Measurements from ENCODE around the gene PIK3CG.

PIK3CG gene

DNA sequence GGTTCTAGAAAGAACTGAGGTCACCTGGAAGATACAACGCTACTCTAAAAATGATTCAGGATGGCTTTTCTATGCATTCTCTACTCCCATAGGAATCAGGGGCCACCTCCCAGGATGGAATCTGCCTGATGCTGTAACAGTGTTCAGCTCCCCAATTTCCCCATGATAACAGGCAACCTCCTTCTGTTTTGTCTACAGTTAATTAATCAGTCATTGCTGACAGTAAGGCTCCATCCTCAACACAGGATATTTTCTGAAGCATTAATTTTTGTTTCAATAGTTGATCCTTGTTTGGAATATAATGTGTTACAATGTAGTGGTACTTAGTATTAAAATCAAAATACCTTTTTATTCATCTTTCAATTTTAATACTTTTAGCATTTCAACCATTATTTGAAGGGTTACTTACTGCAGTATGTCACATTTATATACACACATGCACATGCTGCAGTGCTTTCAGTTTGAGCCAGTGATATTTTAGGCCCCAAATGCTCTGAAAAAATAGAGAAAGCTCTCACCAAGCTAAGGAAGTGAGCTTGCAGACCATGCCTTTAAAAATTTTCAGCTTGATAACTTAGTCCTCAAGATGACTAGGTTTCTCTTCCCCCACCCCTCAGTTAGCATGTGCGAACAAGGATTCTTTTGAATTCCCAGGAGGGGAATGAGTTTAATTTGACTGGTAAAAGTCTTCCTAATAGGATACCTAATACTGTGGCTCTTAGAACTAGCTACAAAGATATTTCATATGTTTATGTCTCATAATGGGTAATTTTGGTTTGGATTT lies 592 bp upstream of the PIK3CG start:
- DNase-seq, result no peak
- H3K27ac Mint-ChIP-seq, result no peak overlapping the region
- no peaks in the 10 kb centered on the region for H3K36me3 Mint-ChIP-seq (ENCODE audit: low read depth)
- H3K27me3 Mint-ChIP-seq (ENCODE audit: low read depth, poor library complexity), result peaks cover 8% of the 10 kb centered on the region
- no peaks in the 10 kb centered on the region for H3K9me3 Mint-ChIP-seq
- no peak overlapping the region for H3K4me3 Mint-ChIP-seq
- H3K4me1 Mint-ChIP-seq, result peaks cover 4% of the 10 kb centered on the region
- TF ChIP-seq, protein P1, sequence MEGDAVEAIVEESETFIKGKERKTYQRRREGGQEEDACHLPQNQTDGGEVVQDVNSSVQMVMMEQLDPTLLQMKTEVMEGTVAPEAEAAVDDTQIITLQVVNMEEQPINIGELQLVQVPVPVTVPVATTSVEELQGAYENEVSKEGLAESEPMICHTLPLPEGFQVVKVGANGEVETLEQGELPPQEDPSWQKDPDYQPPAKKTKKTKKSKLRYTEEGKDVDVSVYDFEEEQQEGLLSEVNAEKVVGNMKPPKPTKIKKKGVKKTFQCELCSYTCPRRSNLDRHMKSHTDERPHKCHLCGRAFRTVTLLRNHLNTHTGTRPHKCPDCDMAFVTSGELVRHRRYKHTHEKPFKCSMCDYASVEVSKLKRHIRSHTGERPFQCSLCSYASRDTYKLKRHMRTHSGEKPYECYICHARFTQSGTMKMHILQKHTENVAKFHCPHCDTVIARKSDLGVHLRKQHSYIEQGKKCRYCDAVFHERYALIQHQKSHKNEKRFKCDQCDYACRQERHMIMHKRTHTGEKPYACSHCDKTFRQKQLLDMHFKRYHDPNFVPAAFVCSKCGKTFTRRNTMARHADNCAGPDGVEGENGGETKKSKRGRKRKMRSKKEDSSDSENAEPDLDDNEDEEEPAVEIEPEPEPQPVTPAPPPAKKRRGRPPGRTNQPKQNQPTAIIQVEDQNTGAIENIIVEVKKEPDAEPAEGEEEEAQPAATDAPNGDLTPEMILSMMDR (IDR thresholded peaks at IDR 0.05), result no peak

DNA sequence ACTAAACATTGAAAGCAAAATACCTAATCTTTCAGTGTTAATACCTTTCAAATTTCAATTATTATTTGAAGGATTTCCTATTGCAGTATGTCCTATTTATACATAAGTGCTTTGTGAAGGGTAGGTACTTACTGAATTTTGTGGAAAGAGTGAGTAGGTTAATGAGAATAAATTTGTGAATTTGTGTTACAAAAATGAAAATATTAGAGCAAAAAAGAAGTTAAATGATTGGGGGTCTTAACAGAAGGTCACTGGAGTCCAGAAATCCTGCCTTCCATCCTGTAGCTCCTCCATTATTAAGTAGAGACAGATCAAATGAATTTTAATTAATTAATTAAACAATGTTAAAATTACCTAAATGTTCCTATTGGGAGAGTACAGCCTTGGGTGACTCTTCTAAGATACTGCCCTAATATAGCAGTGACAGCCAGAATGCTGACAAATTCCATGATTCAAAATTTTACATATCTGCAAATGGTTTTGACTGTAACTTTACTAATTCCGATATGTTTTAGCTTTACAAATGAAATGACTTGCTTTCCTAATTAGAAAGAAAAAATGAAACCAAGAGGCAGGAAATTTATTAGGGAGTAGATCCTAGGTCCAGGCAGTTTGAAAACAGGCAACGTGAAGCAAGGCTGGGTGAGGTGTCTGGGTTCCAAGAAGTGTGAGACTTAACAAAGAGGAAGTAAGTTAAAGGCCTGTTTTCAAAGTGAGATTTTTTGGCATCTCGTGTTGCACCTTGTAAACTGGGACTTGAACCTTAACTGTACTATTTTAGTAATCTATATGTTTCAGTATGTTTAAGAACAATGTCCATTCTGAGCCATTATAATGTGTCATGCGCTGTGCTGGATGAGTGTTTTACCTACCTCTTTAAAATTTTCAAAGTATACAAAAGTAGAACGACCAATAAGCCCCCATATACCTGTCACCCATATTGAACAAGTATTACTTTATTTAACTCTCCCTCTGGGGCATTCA lies 1.5 kb downstream of the PIK3CG start:
- Mint-ChIP-seq H3K36me3 (ENCODE audit: low read depth) (no peaks in the 10 kb centered on the region), H3K27ac (no peak overlapping the region), H3K4me1 (no peaks in the 10 kb centered on the region), H3K27me3 (ENCODE audit: low read depth, poor library complexity) (peaks cover 3% of the 10 kb centered on the region), H3K9me3 (no peaks in the 10 kb centered on the region), H3K4me3 (no peak overlapping the region)
- TF ChIP-seq, protein P1 (IDR thresholded peaks at IDR 0.05), result no peak
- no peak for DNase-seq

DNA sequence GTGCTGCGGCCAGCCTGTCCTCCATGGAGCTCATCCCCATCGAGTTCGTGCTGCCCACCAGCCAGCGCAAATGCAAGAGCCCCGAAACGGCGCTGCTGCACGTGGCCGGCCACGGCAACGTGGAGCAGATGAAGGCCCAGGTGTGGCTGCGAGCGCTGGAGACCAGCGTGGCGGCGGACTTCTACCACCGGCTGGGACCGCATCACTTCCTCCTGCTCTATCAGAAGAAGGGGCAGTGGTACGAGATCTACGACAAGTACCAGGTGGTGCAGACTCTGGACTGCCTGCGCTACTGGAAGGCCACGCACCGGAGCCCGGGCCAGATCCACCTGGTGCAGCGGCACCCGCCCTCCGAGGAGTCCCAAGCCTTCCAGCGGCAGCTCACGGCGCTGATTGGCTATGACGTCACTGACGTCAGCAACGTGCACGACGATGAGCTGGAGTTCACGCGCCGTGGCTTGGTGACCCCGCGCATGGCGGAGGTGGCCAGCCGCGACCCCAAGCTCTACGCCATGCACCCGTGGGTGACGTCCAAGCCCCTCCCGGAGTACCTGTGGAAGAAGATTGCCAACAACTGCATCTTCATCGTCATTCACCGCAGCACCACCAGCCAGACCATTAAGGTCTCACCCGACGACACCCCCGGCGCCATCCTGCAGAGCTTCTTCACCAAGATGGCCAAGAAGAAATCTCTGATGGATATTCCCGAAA lies 2.7 kb downstream of the PIK3CG start:
- Mint-ChIP-seq H3K4me3 (no peak overlapping the region), H3K9me3 (no peaks in the 10 kb centered on the region), H3K27me3 (ENCODE audit: low read depth, poor library complexity) (peaks cover 8% of the 10 kb centered on the region), H3K36me3 (ENCODE audit: low read depth) (no peaks in the 10 kb centered on the region), H3K27ac (no peak overlapping the region), H3K4me1 (no peaks in the 10 kb centered on the region)
- DNase-seq, result no peak
- TF ChIP-seq, protein P1 (IDR thresholded peaks at IDR 0.05), result no peak

DNA sequence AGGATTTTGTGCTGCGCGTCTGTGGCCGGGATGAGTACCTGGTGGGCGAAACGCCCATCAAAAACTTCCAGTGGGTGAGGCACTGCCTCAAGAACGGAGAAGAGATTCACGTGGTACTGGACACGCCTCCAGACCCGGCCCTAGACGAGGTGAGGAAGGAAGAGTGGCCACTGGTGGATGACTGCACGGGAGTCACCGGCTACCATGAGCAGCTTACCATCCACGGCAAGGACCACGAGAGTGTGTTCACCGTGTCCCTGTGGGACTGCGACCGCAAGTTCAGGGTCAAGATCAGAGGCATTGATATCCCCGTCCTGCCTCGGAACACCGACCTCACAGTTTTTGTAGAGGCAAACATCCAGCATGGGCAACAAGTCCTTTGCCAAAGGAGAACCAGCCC lies 3.3 kb downstream of the PIK3CG start:
- H3K36me3 Mint-ChIP-seq (ENCODE audit: low read depth), result no peaks in the 10 kb centered on the region
- no peak overlapping the region for H3K4me3 Mint-ChIP-seq
- TF ChIP-seq, protein P1 (IDR thresholded peaks at IDR 0.05), result no peak
- H3K4me1 Mint-ChIP-seq, result no peaks in the 10 kb centered on the region
- H3K27me3 Mint-ChIP-seq (ENCODE audit: low read depth, poor library complexity), result peaks cover 8% of the 10 kb centered on the region
- DNase-seq, result no peak
- H3K27ac Mint-ChIP-seq, result no peak overlapping the region
- no peaks in the 10 kb centered on the region for H3K9me3 Mint-ChIP-seq

DNA sequence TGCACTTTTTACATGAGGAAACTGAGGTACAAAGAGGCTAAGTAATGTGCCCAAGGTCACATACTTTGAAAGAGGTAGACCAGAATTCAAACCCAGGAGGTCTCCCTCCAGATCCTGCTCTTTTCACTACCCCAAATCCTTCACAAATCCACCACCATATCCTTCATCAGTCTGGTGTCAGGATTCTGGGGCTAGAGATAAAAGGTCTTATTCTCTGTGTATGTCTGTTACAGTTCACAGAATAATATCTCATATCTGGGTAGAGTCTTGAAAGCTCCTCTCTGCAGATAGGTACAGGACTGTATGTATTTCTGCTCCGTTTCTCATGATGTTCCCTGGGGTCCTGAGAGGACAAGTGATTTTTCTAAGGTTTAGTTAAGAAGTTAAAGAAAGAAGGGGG lies 4.9 kb downstream of the PIK3CG start:
- Mint-ChIP-seq H3K27ac (no peak overlapping the region), H3K9me3 (no peaks in the 10 kb centered on the region), H3K36me3 (ENCODE audit: low read depth) (no peaks in the 10 kb centered on the region), H3K27me3 (ENCODE audit: low read depth, poor library complexity) (peaks cover 8% of the 10 kb centered on the region), H3K4me1 (no peaks in the 10 kb centered on the region), H3K4me3 (no peak overlapping the region)
- DNase-seq, result no peak
- TF ChIP-seq, protein P1 (IDR thresholded peaks at IDR 0.05), result no peak

Data from nephron progenitor cell (in vitro differentiated cells).